ENCODE measurements around the gene CSGALNACT2. TPM values are rescaled to one million over a fixed set of nuclear protein-coding genes. Genes with fewer than 3 reads are reported as not detected.

CSGALNACT2 gene
- total RNA-seq, 1 experiment from 2014 or later, result 8.9 TPM

- no peak overlapping the region for H2BK5ac ChIP-seq (ENCODE audit: insufficient read length, low read length)
- H4K5ac ChIP-seq (ENCODE audit: insufficient read length, low read depth, low read length), result no peak overlapping the region
- DNase-seq, result no peak
- H3K9me3 ChIP-seq (ENCODE audit: control insufficient read depth, low read depth, low read length), result no peaks in the 10 kb centered on the region
- no peak overlapping the region for H3K4me2 ChIP-seq (ENCODE audit: insufficient read depth, insufficient read length, low read length)
- H3K79me1 ChIP-seq (ENCODE audit: insufficient read depth, low read depth, low read length, poor library complexity, severe bottlenecking), result no peaks in the 10 kb centered on the region
- H3T11ph ChIP-seq (ENCODE audit: low read length), result no peak overlapping the region
- H3K27me3 ChIP-seq (ENCODE audit: insufficient read depth, low read length), result no peaks in the 10 kb centered on the region
- Mint-ChIP-seq H3K4me3 (peak overlapping the region in 1 of 2 experiments; percentile 17; a peak in 1 of 5 replicates), H3K27me3 (ENCODE audit: low read depth) (no peaks in the 10 kb centered on the region), H3K36me3 (ENCODE audit: insufficient read depth in 1 of 3, low read depth in 3 of 3) (peaks cover 24 to 45% (median 39%) of the 10 kb centered on the region in 3 experiments; a peak in 6 of 7 replicates), H3K9me3 (no peaks in the 10 kb centered on the region), H3K27ac (no peak overlapping the region), H3K4me1 (peaks cover 1 to 7% of the 10 kb centered on the region in 2 experiments; a peak in 2 of 4 replicates)
- no peak for TF ChIP-seq CTCF (conservative IDR thresholded peaks at IDR 0.05)
- H4K91ac ChIP-seq (ENCODE audit: insufficient read length, low read depth, low read length), result no peak overlapping the region
- H2BK120ac ChIP-seq (ENCODE audit: low read depth, low read length, poor library complexity, severe bottlenecking), result no peak overlapping the region
- H3K4ac ChIP-seq (ENCODE audit: low read depth, low read length), result no peak overlapping the region
- no peaks in the 10 kb centered on the region for H3K4me1 ChIP-seq (ENCODE audit: insufficient read depth, low read length)
- H3K27ac ChIP-seq (ENCODE audit: insufficient read length, low read depth, low read length), result no peak overlapping the region
- H2AK5ac ChIP-seq (ENCODE audit: insufficient read length, low read length), result no peak overlapping the region
- no peak overlapping the region for H3K23ac ChIP-seq (ENCODE audit: insufficient read length, low read depth, low read length)
- no peak overlapping the region for H4K8ac ChIP-seq (replicated peaks; ENCODE audit: insufficient read length, low read depth, low read length)
- H4K20me1 ChIP-seq (ENCODE audit: control insufficient read depth, insufficient read depth, insufficient read length), result no peaks in the 10 kb centered on the region
- H3K56ac ChIP-seq (ENCODE audit: insufficient read length, low read depth, low read length), result no peak overlapping the region
- no peak overlapping the region for H2BK15ac ChIP-seq (ENCODE audit: low read depth, low read length)
- no peak overlapping the region for H3K9ac ChIP-seq (ENCODE audit: extremely low read depth, insufficient read length, low read length)
- no peak overlapping the region for H2BK12ac ChIP-seq (ENCODE audit: insufficient read length, low read depth, low read length)
- H3K18ac ChIP-seq (ENCODE audit: insufficient read length, low read depth, low read length), result no peak overlapping the region
- no CpG with 5 or more reads among the region's 13 CpGs for WGBS (ENCODE audit: extremely low coverage, insufficient read length, low lambda C conversion rate)
- H3K79me2 ChIP-seq (ENCODE audit: insufficient read depth, low read length), result no peaks in the 10 kb centered on the region
- no peaks in the 10 kb centered on the region for H3K23me2 ChIP-seq (ENCODE audit: insufficient read length, low read depth, low read length, poor library complexity, severe bottlenecking)
- no peak overlapping the region for H2AFZ ChIP-seq (ENCODE audit: low read length)
- H3K14ac ChIP-seq (ENCODE audit: insufficient read depth, low read length), result no peak overlapping the region
- no peak overlapping the region for H2BK20ac ChIP-seq (ENCODE audit: low read depth, low read length, poor library complexity, severe bottlenecking)
These were observed 62.5 kb downstream of the CSGALNACT2 start for GRCh38 chr10:43200538-43201390.
